NB4 (cell line): Measurements from ENCODE around the gene LDLRAD3.

ENCODE experiments used
- DNase-seq: peaks from one replicate; pipeline ENCODE4 v3.0.0; 2010; ENCODE audit warnings: low read depth
- H3K4me3 ChIP-seq: one replicate; pipeline ENCODE4 v1.5.1; 2011; ENCODE audit warnings: mild to moderate bottlenecking, low read depth, low read length, moderate library complexity
- MYC ChIP-seq: IDR thresholded peaks from 2 replicates; pipeline ENCODE4 v1.6.1; 2011; ENCODE audit warnings: low read depth, low read length
- POLR2A ChIP-seq: IDR thresholded peaks from 2 replicates; pipeline ENCODE4 v1.6.1; 2011; ENCODE audit warnings: mild to moderate bottlenecking; ENCODE audit not compliant: insufficient read length; ENCODE audit errors: extremely low read depth
- TF ChIP-seq, protein P1 (sequence below): IDR thresholded peaks from one replicate; pipeline ENCODE4 v1.5.1; 2012; ENCODE audit warnings: low read depth, low read length
- TF ChIP-seq, protein P2 (sequence below): IDR thresholded peaks from 2 replicates; pipeline ENCODE4 v1.6.1; 2011; ENCODE audit warnings: low read depth, low read length

The LDLRAD3 gene

DNA sequence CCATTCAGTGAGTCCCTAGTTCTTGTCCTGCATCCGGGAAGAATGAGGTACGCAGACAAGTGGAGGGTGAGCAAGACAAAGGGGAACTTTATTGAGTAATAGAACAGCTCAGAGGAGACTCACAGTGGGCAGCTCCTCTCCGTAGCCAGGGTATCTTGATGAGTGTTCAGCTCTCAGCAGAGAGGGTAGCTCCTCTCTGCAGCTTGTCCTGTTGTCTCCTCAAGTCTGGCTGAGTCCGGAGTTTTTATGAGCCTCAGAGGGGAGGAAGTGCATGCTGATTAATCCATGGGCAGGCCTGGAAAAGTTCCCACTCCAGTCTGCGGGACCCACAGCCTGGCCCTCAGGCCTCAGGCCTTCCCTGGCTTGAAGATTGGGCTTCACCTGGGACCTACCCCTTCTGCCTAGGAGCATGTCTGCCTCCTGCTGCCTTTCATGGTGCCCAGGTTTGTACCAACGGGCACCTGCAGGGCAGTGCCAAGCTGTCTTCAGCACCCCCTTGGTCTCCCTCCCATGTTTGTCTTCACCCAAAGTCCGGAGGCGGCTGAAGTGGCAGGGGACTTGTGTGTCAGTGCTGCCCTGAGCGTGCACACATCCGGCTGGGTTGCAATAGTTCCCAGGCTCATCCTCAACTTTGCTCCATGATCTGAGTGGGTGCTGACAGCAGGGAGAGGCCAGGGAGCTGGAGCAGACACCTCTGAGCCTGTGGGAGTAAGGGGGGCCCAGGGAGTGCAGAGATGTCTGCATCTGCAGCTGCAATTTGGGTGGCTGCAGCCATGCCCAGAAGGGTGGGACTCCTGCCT lies 134.2 kb downstream of the LDLRAD3 start:
- H3K4me3 ChIP-seq = no peak overlapping the region
- TF ChIP-seq MYC = no peak
- TF ChIP-seq, protein P1, sequence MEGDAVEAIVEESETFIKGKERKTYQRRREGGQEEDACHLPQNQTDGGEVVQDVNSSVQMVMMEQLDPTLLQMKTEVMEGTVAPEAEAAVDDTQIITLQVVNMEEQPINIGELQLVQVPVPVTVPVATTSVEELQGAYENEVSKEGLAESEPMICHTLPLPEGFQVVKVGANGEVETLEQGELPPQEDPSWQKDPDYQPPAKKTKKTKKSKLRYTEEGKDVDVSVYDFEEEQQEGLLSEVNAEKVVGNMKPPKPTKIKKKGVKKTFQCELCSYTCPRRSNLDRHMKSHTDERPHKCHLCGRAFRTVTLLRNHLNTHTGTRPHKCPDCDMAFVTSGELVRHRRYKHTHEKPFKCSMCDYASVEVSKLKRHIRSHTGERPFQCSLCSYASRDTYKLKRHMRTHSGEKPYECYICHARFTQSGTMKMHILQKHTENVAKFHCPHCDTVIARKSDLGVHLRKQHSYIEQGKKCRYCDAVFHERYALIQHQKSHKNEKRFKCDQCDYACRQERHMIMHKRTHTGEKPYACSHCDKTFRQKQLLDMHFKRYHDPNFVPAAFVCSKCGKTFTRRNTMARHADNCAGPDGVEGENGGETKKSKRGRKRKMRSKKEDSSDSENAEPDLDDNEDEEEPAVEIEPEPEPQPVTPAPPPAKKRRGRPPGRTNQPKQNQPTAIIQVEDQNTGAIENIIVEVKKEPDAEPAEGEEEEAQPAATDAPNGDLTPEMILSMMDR = no peak
- TF ChIP-seq, protein P2, sequence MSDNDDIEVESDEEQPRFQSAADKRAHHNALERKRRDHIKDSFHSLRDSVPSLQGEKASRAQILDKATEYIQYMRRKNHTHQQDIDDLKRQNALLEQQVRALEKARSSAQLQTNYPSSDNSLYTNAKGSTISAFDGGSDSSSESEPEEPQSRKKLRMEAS = no peak
- TF ChIP-seq POLR2A = no peak
- no peak for DNase-seq

DNA sequence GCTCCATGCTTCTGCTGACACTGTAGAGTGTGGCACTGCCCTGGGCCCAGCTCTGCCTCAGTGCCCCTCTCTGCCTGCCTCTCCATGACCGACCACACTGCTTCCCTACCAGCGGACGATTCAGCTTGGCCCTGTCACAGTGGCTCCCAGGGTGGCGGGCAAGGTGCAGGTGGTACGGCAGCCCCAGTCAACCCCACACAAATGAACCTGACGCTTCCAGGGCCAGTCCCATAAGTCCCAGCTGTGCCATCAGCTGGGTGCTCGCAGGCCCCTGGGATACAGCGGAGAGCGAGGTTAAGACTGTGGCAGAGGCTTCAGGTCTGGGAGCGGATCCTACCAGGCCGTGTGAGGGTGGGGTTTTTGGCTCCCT lies 134.8 kb downstream of the LDLRAD3 start:
- no peak for DNase-seq
- H3K4me3 ChIP-seq = no peak overlapping the region
- TF ChIP-seq, protein P2 = no peak

DNA sequence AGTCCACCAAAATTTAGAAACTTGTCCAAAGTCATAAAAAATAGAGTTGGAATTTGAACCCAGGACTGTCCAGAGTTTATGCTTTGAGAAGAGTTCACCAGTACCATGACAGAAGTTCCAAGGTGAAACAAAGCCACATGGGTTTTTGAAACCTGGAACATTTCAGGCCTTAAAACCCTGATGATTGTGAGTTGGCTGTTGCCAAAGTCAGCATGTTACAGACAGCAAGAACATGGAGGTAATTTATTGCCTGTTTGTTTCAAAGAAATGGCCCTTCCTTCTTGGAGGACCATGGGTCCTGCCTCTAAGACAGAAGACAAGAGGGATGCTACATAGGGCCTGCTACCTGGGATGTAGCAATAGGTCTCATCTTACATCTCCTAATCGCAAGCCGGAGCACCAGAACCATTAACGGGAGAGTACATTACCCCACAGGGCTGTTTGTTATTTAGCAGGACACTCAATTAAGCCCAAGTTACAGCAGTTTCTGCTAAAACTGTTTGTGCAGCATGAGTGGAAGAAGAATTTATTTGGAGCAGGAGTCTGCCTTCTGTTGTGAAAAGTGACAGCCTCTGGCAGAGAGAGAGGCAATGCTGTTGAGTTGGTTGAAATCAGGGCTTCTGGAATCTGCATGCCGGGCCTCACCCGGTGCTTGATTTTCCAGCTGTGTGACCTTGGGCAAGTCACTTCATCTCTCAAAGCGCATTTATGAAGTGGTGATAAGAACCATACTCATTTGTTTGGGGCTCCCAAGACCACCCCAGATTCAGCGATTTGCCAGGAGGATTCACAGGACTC lies 136.2 kb downstream of the LDLRAD3 start:
- TF ChIP-seq, protein P2 = no peak
- no peak for DNase-seq
- no peak overlapping the region for H3K4me3 ChIP-seq

DNA sequence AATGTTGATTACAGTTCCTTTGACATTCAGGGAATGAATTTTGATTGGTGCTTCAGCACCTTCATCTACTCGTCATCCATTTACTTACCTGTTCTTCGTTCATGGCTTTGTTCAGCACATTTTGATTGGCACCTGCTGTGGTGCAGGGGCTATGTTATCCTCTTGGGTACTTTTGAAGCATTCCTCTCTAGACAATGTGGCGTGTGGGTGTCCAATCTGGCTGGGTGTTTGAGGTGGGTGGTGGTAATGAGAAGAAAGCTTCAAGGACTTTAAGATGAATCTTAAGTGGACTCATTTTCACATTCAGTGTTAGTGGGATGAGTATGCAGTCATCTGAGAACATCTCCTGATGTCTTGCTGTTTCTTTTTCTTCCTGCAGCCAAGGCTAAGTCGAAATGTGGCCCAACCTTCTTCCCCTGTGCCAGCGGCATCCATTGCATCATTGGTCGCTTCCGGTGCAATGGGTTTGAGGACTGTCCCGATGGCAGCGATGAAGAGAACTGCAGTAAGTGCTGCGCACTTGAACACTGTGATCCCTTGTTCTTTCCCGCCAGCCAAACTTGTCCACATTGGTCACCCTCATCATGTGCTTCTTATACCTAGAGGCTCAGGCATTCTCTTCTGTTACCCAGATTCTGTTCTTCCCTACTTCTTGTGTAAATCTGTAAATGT lies 137.5 kb downstream of the LDLRAD3 start:
- DNase-seq = no peak
- TF ChIP-seq, protein P2 = no peak
- TF ChIP-seq POLR2A (no peak), MYC (no peak)
- TF ChIP-seq, protein P1 = no peak
- no peak overlapping the region for H3K4me3 ChIP-seq

DNA sequence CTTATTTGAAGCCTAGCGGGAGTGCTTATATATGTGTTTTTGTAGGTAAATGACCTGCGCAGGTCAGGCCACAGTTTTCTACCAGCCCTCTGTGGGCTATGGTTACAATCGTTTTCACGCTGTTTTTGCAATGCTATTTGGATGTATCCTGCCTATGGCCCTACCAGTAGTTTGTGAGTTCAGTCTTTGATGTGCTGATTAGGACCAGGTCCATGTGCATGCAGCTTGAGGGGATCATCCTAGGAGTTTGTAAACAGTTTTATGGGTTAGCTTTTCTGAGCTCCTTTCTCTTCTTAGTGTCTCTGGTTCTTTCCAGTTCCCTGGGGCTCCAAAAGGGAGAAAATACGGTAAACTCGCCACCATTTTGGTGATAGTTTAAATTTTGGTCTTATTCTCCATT lies 142.5 kb downstream of the LDLRAD3 start:
- TF ChIP-seq, protein P1 = no peak
- TF ChIP-seq POLR2A (no peak), MYC (no peak)
- TF ChIP-seq, protein P2 = no peak
- no peak overlapping the region for H3K4me3 ChIP-seq
- DNase-seq = no peak

DNA sequence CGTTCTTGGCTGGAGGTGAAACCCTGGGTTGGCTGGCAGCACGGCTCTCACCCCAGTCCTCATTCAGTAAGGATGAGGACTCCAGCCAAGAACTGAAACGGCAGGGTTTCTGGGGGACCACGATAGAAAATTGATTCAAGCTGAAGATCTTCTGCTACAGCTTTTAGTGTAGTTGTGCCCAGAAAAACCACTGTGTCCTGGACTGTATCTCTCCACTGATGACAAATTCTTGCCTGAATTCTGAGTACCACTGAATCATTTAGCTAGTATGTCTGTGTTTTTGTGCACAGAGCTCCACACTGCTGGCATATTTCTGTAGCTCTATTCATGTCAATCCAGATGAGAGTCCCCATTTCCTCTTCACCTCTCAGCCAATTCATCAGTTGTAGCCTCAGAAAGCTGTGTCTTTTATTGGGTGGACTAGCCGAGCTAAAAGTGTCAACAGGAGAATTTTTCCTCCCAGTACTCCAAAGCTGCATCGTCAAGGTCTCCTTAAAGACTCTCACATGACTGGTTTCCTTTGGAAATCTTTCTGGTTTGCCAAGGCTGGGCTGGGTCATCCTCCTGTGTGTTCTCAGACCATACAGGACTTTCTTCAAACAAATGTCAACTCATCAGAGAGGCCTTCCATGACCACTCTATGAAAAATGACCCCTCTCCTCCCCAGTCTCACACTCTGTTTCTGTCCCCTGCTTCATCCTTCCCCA lies 144.6 kb downstream of the LDLRAD3 start:
- DNase-seq = no peak
- TF ChIP-seq, protein P1 = no peak
- no peak overlapping the region for H3K4me3 ChIP-seq
